Esophagus muscularis mucosa (tissue), 4 donors: Measurements from ENCODE around the gene PRDM5. TPM values are rescaled to one million over a fixed set of nuclear protein-coding genes. Genes with fewer than 3 reads are reported as not detected.

Experiments
- DNase-seq: peaks from one replicate; pipeline ENCODE4 v3.0.0-alpha.2; 2017; ENCODE audit errors: extremely low spot score
- H3K27ac ChIP-seq, 4 donors: fragments of 200-600 bp; sonication (generic); replicated peaks in 1 of 4; 1 replicate in 3 of 4; 2 replicates in 1 of 4; pipeline ENCODE4 v1.5.1; 2016 to 2019; ENCODE audit warnings: mild to moderate bottlenecking in 1 of 4
- H3K27me3 ChIP-seq, 4 donors: fragments of 200-600 bp; sonication (generic); one replicate each; pipeline versions ENCODE4 v1.5.1 to v1.6.0; 2016 to 2019
- H3K36me3 ChIP-seq, 4 donors: fragments of 200-600 bp; sonication (generic); one replicate each; pipeline ENCODE4 v1.5.1; 2016 to 2019
- H3K4me1 ChIP-seq, 4 donors: fragments of 200-600 bp; sonication (generic); one replicate each; pipeline ENCODE4 v1.5.1; 2016 to 2019
- H3K4me3 ChIP-seq, 4 donors: fragments of 200-600 bp; sonication (generic); 1 replicate in 2 of 4; 2 replicates in 2 of 4; pipeline ENCODE4 v1.5.1; 2016 to 2019; ENCODE audit warnings: mild to moderate bottlenecking in 4 of 4, moderate library complexity in 1 of 4
- H3K9me3 ChIP-seq, 4 donors: fragments of 200-600 bp; sonication (generic); 1 replicate in 3 of 4; 2 replicates in 1 of 4; pipeline ENCODE4 v1.5.1; 2016 to 2019
- EP300 ChIP-seq: sonication (generic); formaldehyde crosslinking; IDR thresholded peaks from one replicate; pipeline ENCODE4 v1.6.1; 2017; ENCODE audit warnings: antibody characterized with exemption
- POLR2A ChIP-seq: fragments of 450-650 bp; IDR thresholded peaks from one replicate; pipeline ENCODE4 v1.6.1; 2017; ENCODE audit warnings: antibody characterized with exemption, moderate library complexity, mild to moderate bottlenecking, low read depth
- POLR2AphosphoS5 ChIP-seq, 2 donors: sonication (generic); formaldehyde crosslinking; IDR thresholded peaks; one replicate each; pipeline ENCODE4 v1.6.1; 2017; ENCODE audit warnings: antibody characterized with exemption in 2 of 2
- WGBS: methylation state at CpG from one replicate; pipeline ENCODE4 v1.1.5; 2018; 5-methylcytosine and 5-hydroxymethylcytosine counted together
- intact Hi-C: fragments of 100-400 bp; cut with DNase I; formaldehyde crosslinking; loops from one replicate; pipeline ENCODE4 v1.15.1; 2023
- total RNA-seq, 4 donors: library from RNA; depleted of rRNA; stranded (reverse); fragments of >200 nt; gene quantifications; one replicate each; pipeline versions ENCODE4 v1.1.0 to v1.2.1, GENCODE V29; 2016
- TF ChIP-seq, protein P1 (sequence below), 3 experiments: fragments of 200-600 bp in 2 of 3; fragments of 450-650 bp in 1 of 3; sonication (generic) in 2 of 3; IDR thresholded peaks; one replicate each; pipeline ENCODE4 v1.5.1; 2017 to 2019; ENCODE audit warnings: antibody characterized with exemption in 3 of 3, mild to moderate bottlenecking in 2 of 3, moderate library complexity in 1 of 3

PRDM5 gene
- total RNA-seq, 4 donors from 2014 or later: 10.8 to 17.0 (median 15.4) TPM

DNA sequence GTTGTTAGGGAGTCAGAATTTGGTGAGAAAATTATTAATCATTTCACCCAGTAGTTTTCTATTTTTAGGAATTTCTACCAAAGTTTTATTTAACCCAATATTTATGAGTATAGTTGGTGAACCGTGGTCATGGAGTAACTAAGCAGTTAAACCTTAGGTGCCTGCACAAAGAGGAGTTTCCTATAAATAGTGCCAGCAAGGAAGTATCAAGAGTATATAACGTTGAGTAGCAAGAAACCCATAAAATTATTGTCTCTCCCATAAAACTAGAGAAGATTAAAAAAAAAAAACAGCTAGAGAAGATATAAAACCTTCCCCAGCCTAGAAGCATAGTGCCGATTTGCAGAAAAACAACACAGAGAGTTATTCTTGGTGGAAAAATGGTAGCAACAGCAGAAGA, 158.9 kb downstream of the PRDM5 start:
- H3K4me1 ChIP-seq: no peaks in the 10 kb centered on the region
- no peak overlapping the region for H3K27ac ChIP-seq
- H3K4me3 ChIP-seq: no peak overlapping the region
- DNase-seq: no peak
- H3K9me3 ChIP-seq: no peaks in the 10 kb centered on the region
- H3K36me3 ChIP-seq: no peaks in the 10 kb centered on the region
- H3K27me3 ChIP-seq: no peaks in the 10 kb centered on the region
- intact Hi-C loops: no loop called here
- 87% methylated on average over 3 of the region's 3 CpGs for WGBS
- TF ChIP-seq EP300: no peak
- TF ChIP-seq POLR2AphosphoS5 (IDR thresholded peaks at IDR 0.05): no peak
- TF ChIP-seq, protein P1, sequence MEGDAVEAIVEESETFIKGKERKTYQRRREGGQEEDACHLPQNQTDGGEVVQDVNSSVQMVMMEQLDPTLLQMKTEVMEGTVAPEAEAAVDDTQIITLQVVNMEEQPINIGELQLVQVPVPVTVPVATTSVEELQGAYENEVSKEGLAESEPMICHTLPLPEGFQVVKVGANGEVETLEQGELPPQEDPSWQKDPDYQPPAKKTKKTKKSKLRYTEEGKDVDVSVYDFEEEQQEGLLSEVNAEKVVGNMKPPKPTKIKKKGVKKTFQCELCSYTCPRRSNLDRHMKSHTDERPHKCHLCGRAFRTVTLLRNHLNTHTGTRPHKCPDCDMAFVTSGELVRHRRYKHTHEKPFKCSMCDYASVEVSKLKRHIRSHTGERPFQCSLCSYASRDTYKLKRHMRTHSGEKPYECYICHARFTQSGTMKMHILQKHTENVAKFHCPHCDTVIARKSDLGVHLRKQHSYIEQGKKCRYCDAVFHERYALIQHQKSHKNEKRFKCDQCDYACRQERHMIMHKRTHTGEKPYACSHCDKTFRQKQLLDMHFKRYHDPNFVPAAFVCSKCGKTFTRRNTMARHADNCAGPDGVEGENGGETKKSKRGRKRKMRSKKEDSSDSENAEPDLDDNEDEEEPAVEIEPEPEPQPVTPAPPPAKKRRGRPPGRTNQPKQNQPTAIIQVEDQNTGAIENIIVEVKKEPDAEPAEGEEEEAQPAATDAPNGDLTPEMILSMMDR (IDR thresholded peaks at IDR 0.05): no peak
- no peak for TF ChIP-seq POLR2A

DNA sequence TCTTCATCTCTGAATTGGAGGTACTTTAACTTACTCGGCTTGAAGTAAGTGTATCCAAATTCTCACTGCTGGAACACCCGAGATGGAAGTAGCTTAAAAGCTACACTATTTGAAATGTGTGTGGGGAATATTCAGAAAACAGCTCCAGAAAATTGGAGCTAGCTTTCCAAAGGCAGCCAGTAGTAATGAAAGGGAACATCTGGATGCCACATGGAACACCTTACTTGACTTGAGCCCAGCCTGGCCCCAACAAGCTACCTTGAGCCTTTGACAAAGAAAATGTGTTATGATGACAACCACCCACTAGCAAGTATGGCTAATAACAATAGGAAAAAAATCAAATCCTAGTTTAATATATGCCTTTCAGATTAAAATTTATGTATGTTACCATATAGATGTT, 161.5 kb downstream of the PRDM5 start:
- H3K27me3 ChIP-seq: no peaks in the 10 kb centered on the region
- H3K4me3 ChIP-seq: no peak overlapping the region
- 68% methylated on average over 2 of the region's 2 CpGs for WGBS
- intact Hi-C loops: no loop called here
- DNase-seq: no peak
- H3K9me3 ChIP-seq: no peaks in the 10 kb centered on the region
- no peaks in the 10 kb centered on the region for H3K36me3 ChIP-seq
- TF ChIP-seq POLR2A (no peak), EP300 (no peak), POLR2AphosphoS5 (IDR thresholded peaks at IDR 0.05) (no peak)
- TF ChIP-seq, protein P1 (IDR thresholded peaks at IDR 0.05): no peak
- H3K27ac ChIP-seq: no peak overlapping the region
- no peaks in the 10 kb centered on the region for H3K4me1 ChIP-seq

DNA sequence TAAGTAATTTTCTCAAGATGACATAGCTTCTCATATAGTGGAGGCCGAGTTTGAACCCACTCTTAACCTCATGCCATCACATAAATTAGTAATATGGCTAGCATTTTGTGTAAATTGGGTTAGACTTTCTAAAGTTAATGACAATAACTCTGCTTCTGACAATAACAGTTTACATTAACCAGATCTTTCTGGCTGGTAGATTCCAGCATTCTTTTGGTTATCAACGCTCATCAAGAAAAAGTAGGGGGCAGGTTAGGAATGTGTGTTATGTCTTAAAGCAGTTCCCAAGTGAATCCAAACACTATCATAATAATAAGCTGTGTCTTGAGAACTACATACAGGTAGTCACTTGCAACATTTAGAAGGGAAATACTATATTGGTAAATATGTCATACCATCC, 162.5 kb downstream of the PRDM5 start:
- Histone ChIP-seq H3K27ac (no peak overlapping the region), H3K4me3 (no peak overlapping the region), H3K27me3 (no peaks in the 10 kb centered on the region), H3K9me3 (no peaks in the 10 kb centered on the region), H3K36me3 (no peaks in the 10 kb centered on the region), H3K4me1 (no peaks in the 10 kb centered on the region)
- no peak for TF ChIP-seq POLR2A
- TF ChIP-seq, protein P1 (IDR thresholded peaks at IDR 0.05): no peak
- TF ChIP-seq EP300: no peak
- TF ChIP-seq POLR2AphosphoS5 (IDR thresholded peaks at IDR 0.05): no peak
- intact Hi-C loops: no loop called here
- no peak for DNase-seq
- WGBS: 85% methylated on average over 2 of the region's 2 CpGs

DNA sequence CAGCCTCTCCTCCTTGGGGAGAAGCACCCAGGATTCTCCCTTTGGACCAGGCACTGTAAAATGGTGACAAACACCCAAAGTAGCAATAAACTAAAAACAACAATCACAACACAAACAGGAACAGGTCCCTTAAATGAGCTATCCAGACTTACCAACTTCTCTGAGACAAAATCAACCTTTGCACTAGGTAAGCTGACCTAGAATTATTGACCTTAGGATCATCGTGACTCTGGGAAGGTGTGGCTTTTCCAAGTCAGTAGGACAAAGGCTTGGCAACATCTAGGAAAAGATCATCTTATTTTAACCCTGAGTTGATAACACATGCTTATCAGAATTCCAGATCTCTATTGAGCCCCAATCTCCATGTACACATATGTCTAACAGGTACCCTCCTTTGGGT, 166.7 kb downstream of the PRDM5 start:
- Histone ChIP-seq H3K36me3 (peaks cover 0 to 14% (median 4%) of the 10 kb centered on the region in 4 donors), H3K4me3 (no peak overlapping the region), H3K27me3 (no peaks in the 10 kb centered on the region), H3K27ac (no peak overlapping the region), H3K9me3 (peaks cover 0 to 2% (median under 1%) of the 10 kb centered on the region in 4 donors), H3K4me1 (no peaks in the 10 kb centered on the region)
- no peak for DNase-seq
- WGBS: 85% methylated on average over 1 of the region's 1 CpG
- intact Hi-C loops: no loop called here
- TF ChIP-seq POLR2A (no peak), POLR2AphosphoS5 (IDR thresholded peaks at IDR 0.05) (no peak), EP300 (no peak)
- TF ChIP-seq, protein P1 (IDR thresholded peaks at IDR 0.05): no peak

DNA sequence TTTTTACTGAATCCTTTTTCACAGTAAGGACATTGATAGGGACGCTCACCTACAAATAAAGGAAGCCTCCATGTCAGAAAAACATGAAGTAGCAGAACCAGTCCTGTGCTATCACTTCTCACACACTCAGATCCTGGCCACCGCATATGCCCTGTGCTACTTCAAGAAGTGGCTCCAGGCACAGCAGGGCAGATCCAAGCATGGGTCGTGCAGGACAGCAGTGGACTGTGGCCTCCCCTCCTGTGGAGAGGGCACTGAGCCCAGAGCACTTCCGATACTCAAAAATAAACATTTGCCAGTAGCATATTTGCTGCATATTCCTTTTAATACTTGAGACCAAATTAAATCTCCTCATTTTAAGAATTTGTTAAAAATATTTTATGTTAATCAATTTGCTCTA, 167.9 kb downstream of the PRDM5 start:
- no peak for TF ChIP-seq POLR2A
- TF ChIP-seq EP300: no peak
- TF ChIP-seq, protein P1 (IDR thresholded peaks at IDR 0.05): no peak
- no peak for TF ChIP-seq POLR2AphosphoS5 (IDR thresholded peaks at IDR 0.05)
- H3K4me1 ChIP-seq: no peaks in the 10 kb centered on the region
- no peaks in the 10 kb centered on the region for H3K27me3 ChIP-seq
- H3K4me3 ChIP-seq: no peak overlapping the region
- 89% methylated on average over 4 of the region's 4 CpGs for WGBS
- H3K9me3 ChIP-seq: peaks cover 0 to 12% (median 8%) of the 10 kb centered on the region in 4 donors
- peaks cover 0 to 26% (median 7%) of the 10 kb centered on the region in 4 donors for H3K36me3 ChIP-seq
- no peak overlapping the region for H3K27ac ChIP-seq
- DNase-seq: no peak
- intact Hi-C loops: no loop called here
